ENCODE data around the gene CLSTN1. TPM values are rescaled to one million over a fixed set of nuclear protein-coding genes. Genes with fewer than 3 reads are reported as not detected.
A peak's percentile ranks its signal among the peaks of the same experiment; 100 is the strongest.
"Not testable (repeated sequence)": the region's sequence is repeated elsewhere in the genome, so short reads cannot be mapped to it uniquely, and the experiment has no call there.

CLSTN1 gene
- total RNA-seq, 1 donor from 2014 or later = 51.1 TPM

DNA sequence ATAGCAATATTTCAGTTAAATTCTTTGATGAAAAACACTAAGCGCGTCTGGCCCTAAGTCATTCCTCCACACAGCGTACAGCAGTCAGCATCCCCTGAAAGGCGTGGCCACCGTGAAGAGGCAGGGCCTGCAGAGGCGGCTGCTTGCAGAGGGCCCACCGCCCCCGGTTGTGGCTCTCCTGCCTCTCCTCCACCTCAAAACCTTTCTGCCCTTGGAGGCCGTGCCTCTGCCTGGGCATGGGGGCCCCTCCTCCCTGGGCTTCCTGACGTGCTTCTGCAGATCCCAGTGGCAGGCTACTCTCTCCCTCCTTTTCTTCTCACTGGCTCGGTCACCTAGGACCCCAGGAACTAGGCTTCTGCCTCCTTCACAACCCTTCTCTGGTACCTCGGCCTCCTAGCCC, 16.2 kb downstream of the CLSTN1 start:
- H3K27ac ChIP-seq (ENCODE audit: low read depth, low read length) = no peak overlapping the region
- H3K4me3 ChIP-seq (ENCODE audit: low read length in 3 of 3) = no peak overlapping the region
- no peak overlapping the region for H3K9ac ChIP-seq (ENCODE audit: low read depth in 1 of 3, low read length in 3 of 3)
- no peaks in the 10 kb centered on the region for H3K27me3 ChIP-seq (ENCODE audit: control insufficient read depth in 3 of 3, insufficient read depth in 3 of 3, low read length in 3 of 3)
- H3K9me3 ChIP-seq (ENCODE audit: control insufficient read depth in 3 of 3, low read length in 3 of 3) = no peaks in the 10 kb centered on the region
- H3K36me3 ChIP-seq (ENCODE audit: control insufficient read depth in 3 of 3, insufficient read depth in 3 of 3, low read length in 3 of 3) = peaks cover 0 to 2% (median 0%) of the 10 kb centered on the region in 3 donors
- peaks cover 0 to 4% (median 0%) of the 10 kb centered on the region in 3 donors for H3K4me1 ChIP-seq (ENCODE audit: control insufficient read depth in 3 of 3, insufficient read depth in 3 of 3, low read length in 3 of 3)

DNA sequence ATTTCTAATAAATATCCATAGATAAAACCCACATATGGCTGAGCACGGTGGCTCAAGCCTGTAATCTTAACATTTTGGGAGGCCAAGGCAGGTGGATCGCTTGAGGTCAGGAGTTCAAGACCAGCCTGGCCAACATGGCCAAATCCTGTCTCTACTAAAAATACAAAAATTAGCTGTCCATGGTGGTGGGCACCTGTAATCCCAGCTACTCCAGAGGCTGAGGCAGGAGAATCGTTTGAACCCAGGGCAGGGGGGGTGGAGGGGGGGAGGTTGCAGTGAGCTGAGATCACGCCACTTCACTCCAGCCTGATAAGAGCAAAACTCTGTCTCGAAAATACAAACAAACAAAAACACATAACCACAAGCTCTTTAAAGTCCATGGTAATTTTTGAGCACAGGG, 17.8 kb downstream of the CLSTN1 start:
- not testable (repeated sequence) for H3K9ac ChIP-seq (ENCODE audit: low read depth in 1 of 3, low read length in 3 of 3); H3K9me3 ChIP-seq (ENCODE audit: control insufficient read depth in 3 of 3, low read length in 3 of 3); H3K27ac ChIP-seq (ENCODE audit: low read depth, low read length); H3K4me3 ChIP-seq (ENCODE audit: low read length in 3 of 3); H3K4me1 ChIP-seq (ENCODE audit: control insufficient read depth in 3 of 3, insufficient read depth in 3 of 3, low read length in 3 of 3); H3K36me3 ChIP-seq (ENCODE audit: control insufficient read depth in 3 of 3, insufficient read depth in 3 of 3, low read length in 3 of 3); H3K27me3 ChIP-seq (ENCODE audit: control insufficient read depth in 3 of 3, insufficient read depth in 3 of 3, low read length in 3 of 3)

DNA sequence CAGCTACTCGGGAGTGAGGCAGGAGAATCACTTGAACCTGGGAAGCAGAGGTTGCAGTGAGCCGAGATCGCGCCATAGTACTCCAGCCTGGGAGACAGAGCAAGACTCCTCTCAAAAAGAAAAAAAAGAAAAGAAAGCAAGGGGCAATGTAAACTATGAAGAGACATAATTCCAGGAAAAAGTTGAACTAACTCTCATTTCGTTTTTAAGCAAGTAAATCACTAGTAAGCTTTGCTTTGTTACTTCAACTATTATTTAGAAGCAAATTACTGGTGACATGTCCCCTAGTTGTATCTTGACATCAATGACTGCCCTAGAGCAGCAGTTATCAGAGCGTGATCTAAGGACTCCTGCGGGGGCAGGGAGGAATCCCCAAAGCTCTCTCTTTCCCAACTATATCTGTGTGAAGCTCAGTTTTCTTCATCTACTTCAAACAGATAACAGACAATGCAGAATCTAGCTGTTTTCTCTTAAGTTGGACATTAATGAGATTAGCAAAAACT, 18.7 kb downstream of the CLSTN1 start:
- H3K4me1 ChIP-seq (ENCODE audit: control insufficient read depth in 3 of 3, insufficient read depth in 3 of 3, low read length in 3 of 3) = peaks cover 0 to 4% (median 0%) of the 10 kb centered on the region in 3 donors
- H3K36me3 ChIP-seq (ENCODE audit: control insufficient read depth in 3 of 3, insufficient read depth in 3 of 3, low read length in 3 of 3) = peaks cover 0 to 2% (median 0%) of the 10 kb centered on the region in 3 donors
- H3K27ac ChIP-seq (ENCODE audit: low read depth, low read length) = no peak overlapping the region
- H3K9ac ChIP-seq (ENCODE audit: low read depth in 1 of 3, low read length in 3 of 3) = no peak overlapping the region
- no peaks in the 10 kb centered on the region for H3K9me3 ChIP-seq (ENCODE audit: control insufficient read depth in 3 of 3, low read length in 3 of 3)
- no peaks in the 10 kb centered on the region for H3K27me3 ChIP-seq (ENCODE audit: control insufficient read depth in 3 of 3, insufficient read depth in 3 of 3, low read length in 3 of 3)
- H3K4me3 ChIP-seq (ENCODE audit: low read length in 3 of 3) = no peak overlapping the region

DNA sequence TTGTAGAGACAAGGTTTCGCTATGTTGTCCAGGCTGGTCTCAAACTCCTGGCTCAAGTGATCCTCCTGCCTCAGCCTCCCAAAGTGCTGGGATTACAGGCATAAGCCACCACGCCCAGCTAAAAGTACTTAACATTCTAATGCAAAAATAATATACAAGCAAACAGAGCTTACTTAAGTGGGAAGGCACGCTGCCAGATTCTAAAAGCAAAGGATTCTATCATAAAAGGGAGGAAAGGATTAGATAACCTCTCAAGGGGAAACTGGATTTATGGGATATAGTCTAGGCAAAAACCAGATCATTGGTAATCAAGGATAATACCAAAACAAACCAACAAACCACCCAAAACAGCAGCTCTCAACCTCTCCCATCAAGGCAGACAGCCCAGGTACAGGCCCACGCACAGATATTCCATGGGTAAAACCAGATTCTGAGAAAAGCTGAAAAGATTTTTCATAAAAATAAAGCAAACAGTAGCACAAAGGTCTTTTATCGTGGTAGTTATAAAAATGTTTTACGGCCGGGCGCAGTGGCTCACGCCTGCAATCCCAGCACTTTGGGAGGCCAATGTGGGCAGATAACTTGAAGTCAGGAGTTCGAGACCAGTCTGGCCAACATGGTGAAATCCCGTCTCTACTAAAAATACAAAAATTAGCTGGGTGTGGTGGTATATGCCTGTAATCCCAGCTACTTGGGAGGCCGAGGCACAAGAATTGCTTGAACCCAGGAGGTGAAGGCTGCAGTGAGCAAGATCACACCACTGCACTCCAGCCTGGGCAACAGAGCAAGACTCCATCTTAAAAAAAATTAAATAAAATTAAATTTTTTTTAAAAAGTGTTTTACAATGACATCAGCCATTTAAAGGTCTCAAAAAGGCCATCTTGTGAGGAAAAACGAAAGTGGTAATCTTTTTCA, 20.5 kb downstream of the CLSTN1 start:
- H3K27ac ChIP-seq (ENCODE audit: low read depth, low read length); H3K36me3 ChIP-seq (ENCODE audit: control insufficient read depth in 3 of 3, insufficient read depth in 3 of 3, low read length in 3 of 3); H3K9me3 ChIP-seq (ENCODE audit: control insufficient read depth in 3 of 3, low read length in 3 of 3); H3K4me3 ChIP-seq (ENCODE audit: low read length in 3 of 3); H3K27me3 ChIP-seq (ENCODE audit: control insufficient read depth in 3 of 3, insufficient read depth in 3 of 3, low read length in 3 of 3); H3K4me1 ChIP-seq (ENCODE audit: control insufficient read depth in 3 of 3, insufficient read depth in 3 of 3, low read length in 3 of 3); H3K9ac ChIP-seq (ENCODE audit: low read depth in 1 of 3, low read length in 3 of 3): not testable (repeated sequence)

DNA sequence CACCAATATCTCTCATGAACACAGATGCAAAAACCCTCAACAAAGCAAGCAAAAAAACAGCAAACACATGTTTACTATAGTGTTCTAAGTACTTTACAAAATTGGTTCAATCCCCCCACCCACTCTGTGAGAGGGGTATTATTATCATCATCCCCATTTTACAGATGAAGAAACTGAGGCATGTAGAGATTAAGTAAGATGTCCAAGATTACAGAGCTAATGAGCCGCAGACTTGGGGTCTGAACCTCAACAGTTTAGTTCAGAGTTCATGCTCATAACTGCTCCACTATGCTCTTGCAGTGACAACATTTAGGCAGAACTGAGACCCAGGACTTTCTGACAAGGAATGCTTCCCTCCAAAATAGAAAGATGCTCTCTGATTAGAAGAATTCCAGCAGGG, 21.9 kb downstream of the CLSTN1 start:
- no peak overlapping the region for H3K4me3 ChIP-seq (ENCODE audit: low read length in 3 of 3)
- no peak overlapping the region for H3K27ac ChIP-seq (ENCODE audit: low read depth, low read length)
- no peaks in the 10 kb centered on the region for H3K9me3 ChIP-seq (ENCODE audit: control insufficient read depth in 3 of 3, low read length in 3 of 3)
- no peaks in the 10 kb centered on the region for H3K36me3 ChIP-seq (ENCODE audit: control insufficient read depth in 3 of 3, insufficient read depth in 3 of 3, low read length in 3 of 3)
- H3K9ac ChIP-seq (ENCODE audit: low read depth in 1 of 3, low read length in 3 of 3) = no peak overlapping the region
- H3K4me1 ChIP-seq (ENCODE audit: control insufficient read depth in 3 of 3, insufficient read depth in 3 of 3, low read length in 3 of 3) = peaks cover 9 to 18% (median 14%) of the 10 kb centered on the region in 3 donors
- no peaks in the 10 kb centered on the region for H3K27me3 ChIP-seq (ENCODE audit: control insufficient read depth in 3 of 3, insufficient read depth in 3 of 3, low read length in 3 of 3)

DNA sequence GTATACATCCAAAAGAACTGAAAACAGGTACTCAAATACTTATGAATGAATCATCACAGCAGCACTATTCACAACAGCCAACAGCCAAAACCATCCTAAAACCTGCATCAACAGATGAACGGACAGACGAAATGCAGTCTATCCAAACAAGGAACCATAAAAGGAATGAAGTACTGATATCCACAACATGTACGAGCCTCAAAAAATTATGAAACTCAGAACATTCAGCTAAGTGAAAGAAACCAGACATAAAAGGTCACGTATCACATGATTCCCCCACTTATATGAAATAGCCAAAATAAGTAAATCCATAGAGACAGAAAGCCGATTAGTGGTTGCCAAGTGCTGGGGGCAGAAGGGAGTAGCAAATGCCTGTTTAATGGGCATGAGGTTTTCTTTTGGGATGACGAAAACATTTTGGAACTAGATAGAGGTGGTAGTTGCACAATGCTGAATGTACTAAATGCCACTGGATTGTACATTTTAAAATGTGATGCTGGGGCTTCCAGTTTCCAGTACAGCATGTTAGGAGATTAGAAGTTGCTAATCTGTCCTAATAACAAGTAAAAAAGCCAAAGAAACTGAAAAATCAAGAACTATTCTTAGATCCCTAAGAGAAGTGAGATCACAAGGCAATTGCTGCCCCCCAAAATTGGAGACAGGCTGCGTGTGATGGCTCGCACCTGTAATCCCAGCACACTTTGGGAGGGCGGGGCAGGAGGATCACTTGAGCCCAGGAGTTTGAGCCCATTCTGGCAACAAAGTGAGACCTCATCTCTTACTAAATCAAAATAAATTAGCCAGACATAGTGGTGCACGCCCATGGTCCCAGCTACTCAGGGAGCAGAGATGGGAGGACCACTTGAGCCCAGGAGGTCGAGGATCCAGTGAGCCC, 25.3 kb downstream of the CLSTN1 start:
- Histone ChIP-seq H3K27me3 (ENCODE audit: control insufficient read depth in 3 of 3, insufficient read depth in 3 of 3, low read length in 3 of 3) (no peaks in the 10 kb centered on the region), H3K9ac (ENCODE audit: low read depth in 1 of 3, low read length in 3 of 3) (peak overlapping the region in 1 of 3 donors; percentile 9), H3K27ac (ENCODE audit: low read depth, low read length) (no peak overlapping the region)

DNA sequence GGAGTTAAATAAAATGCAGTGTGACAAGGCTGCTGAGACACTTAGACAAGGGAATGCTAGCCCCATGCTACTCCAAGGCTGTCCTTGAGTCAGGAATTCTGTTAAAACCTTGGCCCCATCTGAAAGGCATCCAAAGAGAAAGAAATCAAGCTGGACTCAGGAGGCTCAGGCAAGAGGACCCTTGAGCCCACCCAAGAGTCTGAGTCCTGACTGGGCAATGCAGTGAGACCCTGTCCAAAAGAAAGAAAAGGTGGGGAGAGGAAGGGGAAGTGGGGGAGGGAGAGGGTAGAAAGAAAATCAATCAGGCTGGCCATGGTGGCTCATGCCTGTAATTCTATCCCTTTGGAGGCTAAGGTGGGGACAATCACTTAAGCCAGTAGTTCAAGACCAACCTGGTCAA, 26.7 kb downstream of the CLSTN1 start:
- no peak overlapping the region for H3K4me3 ChIP-seq (ENCODE audit: low read length in 3 of 3)
- peak overlapping the region; percentile 58 for H3K27ac ChIP-seq (ENCODE audit: low read depth, low read length)
- H3K9ac ChIP-seq (ENCODE audit: low read depth in 1 of 3, low read length in 3 of 3) = peak overlapping the region in 1 of 3 donors; percentile 43
- H3K4me1 ChIP-seq (ENCODE audit: control insufficient read depth in 3 of 3, insufficient read depth in 3 of 3, low read length in 3 of 3) = peaks cover 17 to 38% (median 25%) of the 10 kb centered on the region in 3 donors
- no peaks in the 10 kb centered on the region for H3K36me3 ChIP-seq (ENCODE audit: control insufficient read depth in 3 of 3, insufficient read depth in 3 of 3, low read length in 3 of 3)
- no peaks in the 10 kb centered on the region for H3K9me3 ChIP-seq (ENCODE audit: control insufficient read depth in 3 of 3, low read length in 3 of 3)
- no peaks in the 10 kb centered on the region for H3K27me3 ChIP-seq (ENCODE audit: control insufficient read depth in 3 of 3, insufficient read depth in 3 of 3, low read length in 3 of 3)

More for the DNA sequence above, 25.3 kb downstream of the CLSTN1 start:
- peaks cover 10 to 30% (median 17%) of the 10 kb centered on the region in 3 donors for H3K4me1 ChIP-seq (ENCODE audit: control insufficient read depth in 3 of 3, insufficient read depth in 3 of 3, low read length in 3 of 3)
- no peaks in the 10 kb centered on the region for H3K9me3 ChIP-seq (ENCODE audit: control insufficient read depth in 3 of 3, low read length in 3 of 3)
- H3K4me3 ChIP-seq (ENCODE audit: low read length in 3 of 3) = no peak overlapping the region
- H3K36me3 ChIP-seq (ENCODE audit: control insufficient read depth in 3 of 3, insufficient read depth in 3 of 3, low read length in 3 of 3) = no peaks in the 10 kb centered on the region

DNA sequence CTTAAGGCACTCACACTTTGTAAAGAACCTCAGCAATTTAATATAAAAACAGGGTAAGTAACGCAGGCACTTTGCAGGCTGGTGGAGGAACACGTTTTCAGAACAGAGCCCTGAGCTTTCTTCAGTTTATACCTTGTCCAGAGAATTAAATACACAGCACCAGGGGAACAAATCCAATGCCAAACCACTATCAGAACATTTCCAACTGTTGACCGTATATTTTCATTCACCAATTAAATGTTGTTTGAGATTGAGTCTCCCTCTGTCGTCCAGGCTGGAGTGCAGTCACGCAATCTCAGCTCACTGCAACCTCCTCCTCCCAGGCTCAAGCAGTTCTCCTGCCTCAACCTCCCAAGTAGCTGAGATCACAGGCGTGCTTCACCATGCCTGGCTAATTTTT, 29.7 kb downstream of the CLSTN1 start:
- Histone ChIP-seq H3K9ac (ENCODE audit: low read depth in 1 of 3, low read length in 3 of 3) (no peak overlapping the region), H3K4me3 (ENCODE audit: low read length in 3 of 3) (no peak overlapping the region), H3K27ac (ENCODE audit: low read depth, low read length) (peak overlapping the region; percentile 13), H3K36me3 (ENCODE audit: control insufficient read depth in 3 of 3, insufficient read depth in 3 of 3, low read length in 3 of 3) (no peaks in the 10 kb centered on the region), H3K9me3 (ENCODE audit: control insufficient read depth in 3 of 3, low read length in 3 of 3) (no peaks in the 10 kb centered on the region), H3K4me1 (ENCODE audit: control insufficient read depth in 3 of 3, insufficient read depth in 3 of 3, low read length in 3 of 3) (peaks cover 20 to 41% (median 26%) of the 10 kb centered on the region in 3 donors), H3K27me3 (ENCODE audit: control insufficient read depth in 3 of 3, insufficient read depth in 3 of 3, low read length in 3 of 3) (no peaks in the 10 kb centered on the region)

DNA sequence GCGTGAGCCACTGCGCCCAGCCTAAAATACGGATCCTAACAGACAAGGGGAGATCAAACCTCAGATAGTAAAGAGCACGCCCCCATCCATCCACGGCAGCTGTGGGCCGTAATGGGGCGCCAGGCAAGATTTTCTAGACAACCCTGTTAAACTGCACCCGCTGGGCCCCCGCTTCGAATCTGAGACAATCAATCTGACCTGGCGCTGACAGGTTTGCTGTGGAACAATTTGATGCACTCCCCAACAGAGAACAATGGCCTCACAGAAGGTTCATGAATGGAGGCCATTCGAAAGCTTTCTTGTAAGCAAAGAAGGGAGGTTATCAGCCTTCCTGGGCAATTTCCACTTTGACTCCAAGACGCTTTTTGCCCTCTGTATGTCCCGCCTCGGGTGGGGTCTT, 30.5 kb downstream of the CLSTN1 start:
- no peaks in the 10 kb centered on the region for H3K27me3 ChIP-seq (ENCODE audit: control insufficient read depth in 3 of 3, insufficient read depth in 3 of 3, low read length in 3 of 3)
- peaks cover 20 to 34% (median 20%) of the 10 kb centered on the region in 3 donors for H3K4me1 ChIP-seq (ENCODE audit: control insufficient read depth in 3 of 3, insufficient read depth in 3 of 3, low read length in 3 of 3)
- no peak overlapping the region for H3K27ac ChIP-seq (ENCODE audit: low read depth, low read length)

More for the DNA sequence above, 30.5 kb downstream of the CLSTN1 start:
- no peaks in the 10 kb centered on the region for H3K36me3 ChIP-seq (ENCODE audit: control insufficient read depth in 3 of 3, insufficient read depth in 3 of 3, low read length in 3 of 3)
- H3K4me3 ChIP-seq (ENCODE audit: low read length in 3 of 3) = no peak overlapping the region
- H3K9me3 ChIP-seq (ENCODE audit: control insufficient read depth in 3 of 3, low read length in 3 of 3) = no peaks in the 10 kb centered on the region
- no peak overlapping the region for H3K9ac ChIP-seq (ENCODE audit: low read depth in 1 of 3, low read length in 3 of 3)
